ENCODE results near the gene CDKN2C. TPM values are rescaled to one million over a fixed set of nuclear protein-coding genes. Genes with fewer than 3 reads are reported as not detected.

CDKN2C gene
- total and polyA plus RNA-seq, 10 of the 15 experiments (the other 5 are each of a cell fraction or from before 2014, with no cell fraction given), result 3.3 to 11.7 (median 6.0) TPM

GRCh38 chr1:50955116-50955515, 14.9 kb upstream of the CDKN2C start (continued):
- TF ChIP-seq, protein P1, sequence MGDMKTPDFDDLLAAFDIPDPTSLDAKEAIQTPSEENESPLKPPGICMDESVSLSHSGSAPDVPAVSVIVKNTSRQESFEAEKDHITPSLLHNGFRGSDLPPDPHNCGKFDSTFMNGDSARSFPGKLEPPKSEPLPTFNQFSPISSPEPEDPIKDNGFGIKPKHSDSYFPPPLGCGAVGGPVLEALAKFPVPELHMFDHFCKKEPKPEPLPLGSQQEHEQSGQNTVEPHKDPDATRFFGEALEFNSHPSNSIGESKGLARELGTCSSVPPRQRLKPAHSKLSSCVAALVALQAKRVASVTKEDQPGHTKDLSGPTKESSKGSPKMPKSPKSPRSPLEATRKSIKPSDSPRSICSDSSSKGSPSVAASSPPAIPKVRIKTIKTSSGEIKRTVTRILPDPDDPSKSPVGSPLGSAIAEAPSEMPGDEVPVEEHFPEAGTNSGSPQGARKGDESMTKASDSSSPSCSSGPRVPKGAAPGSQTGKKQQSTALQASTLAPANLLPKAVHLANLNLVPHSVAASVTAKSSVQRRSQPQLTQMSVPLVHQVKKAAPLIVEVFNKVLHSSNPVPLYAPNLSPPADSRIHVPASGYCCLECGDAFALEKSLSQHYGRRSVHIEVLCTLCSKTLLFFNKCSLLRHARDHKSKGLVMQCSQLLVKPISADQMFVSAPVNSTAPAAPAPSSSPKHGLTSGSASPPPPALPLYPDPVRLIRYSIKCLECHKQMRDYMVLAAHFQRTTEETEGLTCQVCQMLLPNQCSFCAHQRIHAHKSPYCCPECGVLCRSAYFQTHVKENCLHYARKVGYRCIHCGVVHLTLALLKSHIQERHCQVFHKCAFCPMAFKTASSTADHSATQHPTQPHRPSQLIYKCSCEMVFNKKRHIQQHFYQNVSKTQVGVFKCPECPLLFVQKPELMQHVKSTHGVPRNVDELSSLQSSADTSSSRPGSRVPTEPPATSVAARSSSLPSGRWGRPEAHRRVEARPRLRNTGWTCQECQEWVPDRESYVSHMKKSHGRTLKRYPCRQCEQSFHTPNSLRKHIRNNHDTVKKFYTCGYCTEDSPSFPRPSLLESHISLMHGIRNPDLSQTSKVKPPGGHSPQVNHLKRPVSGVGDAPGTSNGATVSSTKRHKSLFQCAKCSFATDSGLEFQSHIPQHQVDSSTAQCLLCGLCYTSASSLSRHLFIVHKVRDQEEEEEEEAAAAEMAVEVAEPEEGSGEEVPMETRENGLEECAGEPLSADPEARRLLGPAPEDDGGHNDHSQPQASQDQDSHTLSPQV (IDR thresholded peaks at IDR 0.05), result no peak
- no peak for TF ChIP-seq RFX5 (IDR thresholded peaks at IDR 0.05; ENCODE audit: low read depth, low read length)
- no peak for TF ChIP-seq JUNB (IDR thresholded peaks at IDR 0.05)
- no peak for TF ChIP-seq NFYA (IDR thresholded peaks at IDR 0.05; ENCODE audit: borderline replicate concordance, low read depth, low read length)

DNA sequence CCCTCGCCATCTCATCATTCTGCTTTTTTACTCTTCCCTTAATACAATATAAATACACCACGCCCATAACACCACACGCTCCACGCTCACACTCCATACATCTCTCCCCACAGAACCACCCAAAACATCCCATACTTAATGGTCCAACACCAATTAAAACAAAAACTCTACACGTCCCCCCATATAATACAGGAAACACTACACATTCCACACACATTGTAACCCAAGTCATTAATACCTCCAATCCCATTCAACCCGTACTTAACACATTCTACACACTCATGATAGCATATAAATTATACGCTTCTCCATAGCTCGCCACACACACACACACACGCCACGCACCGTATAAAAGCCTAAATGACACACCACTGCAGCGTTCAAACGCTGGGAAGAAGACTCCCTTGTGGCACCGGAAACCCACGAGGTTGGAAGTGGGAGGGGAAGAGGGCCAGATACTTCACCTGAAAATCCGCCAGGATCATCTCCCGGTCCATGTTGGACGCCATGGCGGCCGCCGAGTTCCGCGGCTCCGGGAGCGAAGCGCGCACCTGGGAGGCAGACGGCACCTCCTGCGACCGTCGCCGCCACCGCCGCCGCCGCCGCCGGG, 10.6 kb upstream of the CDKN2C start:
- Histone ChIP-seq H3K9ac (ENCODE audit: control insufficient read depth, insufficient read depth, low read length) (peak overlapping the region; percentile 92), H3K4me2 (ENCODE audit: control insufficient read depth, insufficient read depth) (peak overlapping the region; percentile 78), H4K20me1 (ENCODE audit: control insufficient read depth, insufficient read depth) (no peaks in the 10 kb centered on the region), H3K4me1 (ENCODE audit: control insufficient read depth, insufficient read depth, low read length) (peaks cover 3% of the 10 kb centered on the region; the same call in 1 of the 2 replicates), H3K79me2 (ENCODE audit: control insufficient read depth, insufficient read depth, low read length) (peaks cover 38% of the 10 kb centered on the region), H3K27ac (ENCODE audit: control insufficient read depth, insufficient read depth) (peak overlapping the region; percentile 79), H3K36me3 (ENCODE audit: control insufficient read depth in 2 of 2, insufficient read depth in 2 of 2, low read length in 1 of 2) (no peaks in the 10 kb centered on the region), H3K9me3 (replicated peaks; ENCODE audit: control insufficient read depth, insufficient read depth, low read length) (no peaks in the 10 kb centered on the region), H2AFZ (ENCODE audit: control insufficient read depth, low read depth, low read length) (peak overlapping the region; percentile 84), H3K27me3 (replicated peaks in 1 of 2; ENCODE audit: control insufficient read depth in 2 of 2, insufficient read depth in 2 of 2, low read length in 1 of 2) (no peaks in the 10 kb centered on the region), H3K4me3 (peak overlapping the region; percentile 92)
- no peak for DNase-seq (ENCODE audit: low read depth, low spot score)
- no TSS peak for BruUV-seq (replicated peaks)
- 2% methylated on average over 27 of the region's 38 CpGs for WGBS (ENCODE audit: insufficient coverage, insufficient replicate concordance, low lambda C conversion rate, missing lambda C conversion rate)
- ChIA-PET RAD21 (ENCODE audit: unreplicated experiment) (no interaction called here), SMC1A (ENCODE audit: uncharacterized antibody, unreplicated experiment) (interaction anchor here (0.6 to 3.0 kb wide), 4 partner anchors 13 to 120 kb away, joined by 3 to 18 read pairs (median 3); no protein-coding TSS in a partner anchor), POLR2A (no interaction called here), CTCF (interaction anchor here (1.2 to 1.3 kb wide), 2 partner anchors 9 to 29 kb away, joined by 5 read pairs; no protein-coding TSS in a partner anchor)
- intact Hi-C loops (cut with micrococcal nuclease; ENCODE audit: unreplicated experiment), result no loop called here
- ATAC-seq, result peak; percentile 8; the same call in 2 of the 3 replicates
- no peak for FAIRE-seq
- in situ Hi-C loops (cut with MboI), result no loop called here
- TF ChIP-seq SMARCA5 (IDR thresholded peaks at IDR 0.05) (no peak), NBN (IDR thresholded peaks at IDR 0.05) (peak; percentile 36; the same call in 1 of the 2 replicates), HDGF (IDR thresholded peaks at IDR 0.05) (peak; percentile 55; the same call in 1 of the 2 replicates), PAX5 (IDR thresholded peaks at IDR 0.05; ENCODE audit: borderline replicate concordance, low read depth, low read length) (no peak), IKZF2 (IDR thresholded peaks at IDR 0.05) (0 out of 4 replicates have a peak, but pooled peaks have one; percentile 17 to 23), SP1 (IDR thresholded peaks at IDR 0.05; ENCODE audit: low read depth, low read length) (no peak), SIX5 (IDR thresholded peaks at IDR 0.05; ENCODE audit: low read depth, low read length, severe bottlenecking) (no peak), CBFB (IDR thresholded peaks at IDR 0.05; ENCODE audit: low read depth) (no peak), FOS (IDR thresholded peaks at IDR 0.05; ENCODE audit: borderline replicate concordance, extremely low read depth, insufficient read length) (no peak), ZZZ3 (IDR thresholded peaks at IDR 0.05; ENCODE audit: control insufficient read depth, insufficient read length, low read depth) (no peak), RUNX3 (IDR thresholded peaks at IDR 0.05; ENCODE audit: low read length) (0 out of 2 replicates have a peak, but pooled peaks have one; percentile 16), YY1 (IDR thresholded peaks at IDR 0.05; ENCODE audit: low read depth, low read length) (peak; percentile 52; the same call in 1 of the 2 replicates)
